Left lobe of liver (tissue), 2 donors: ENCODE results near the gene PTPRT. TPM values are rescaled to one million over a fixed set of nuclear protein-coding genes. Genes with fewer than 3 reads are reported as not detected.
"Not testable (repeated sequence)": the region's sequence is repeated elsewhere in the genome, so short reads cannot be mapped to it uniquely, and the experiment has no call there.

ENCODE experiments used
- ATAC-seq: fragments of 200-7000 bp; cut with Tn5 transposase; one replicate; pipeline ENCODE4 v1.9.1; 2020; ENCODE audit warnings: mild to moderate bottlenecking, moderate library complexity
- DNase-seq: peaks from one replicate; pipeline ENCODE4 v3.0.0-alpha.2; 2020; ENCODE audit warnings: low spot score
- total RNA-seq: library from RNA; stranded (reverse); gene quantifications from one replicate; pipeline ENCODE4 v1.2.1, GENCODE V29; 2021
- donor health status: DM: no; HTN: no; CAD: no; lungs with moderate emphysema.
- donor health status: DM: no; HTN: yes; CAD: no.

Gene PTPRT
- total RNA-seq, 1 donor from 2014 or later: 0.88 TPM

- no peak for DNase-seq
Observed at GRCh38 chr20:42261766-42262270, 927.9 kb downstream of the PTPRT start.

GRCh38 chr20:42260184-42260583, 929.5 kb downstream of the PTPRT start:
- ATAC-seq (no peak), DNase-seq (no peak)

More at GRCh38 chr20:42261766-42262270, 927.9 kb downstream of the PTPRT start:
- ATAC-seq: no peak

- no peak for ATAC-seq
Observed at GRCh38 chr20:42259389-42259788, 930.3 kb downstream of the PTPRT start.

GRCh38 chr20:42258564-42259302, 931.0 kb downstream of the PTPRT start:
- DNase-seq (no peak), ATAC-seq (no peak)

More at GRCh38 chr20:42259389-42259788, 930.3 kb downstream of the PTPRT start:
- DNase-seq: no peak

- DNase-seq (no peak), ATAC-seq (no peak)
Observed at GRCh38 chr20:42255821-42256220, 933.9 kb downstream of the PTPRT start.

- DNase-seq (no peak), ATAC-seq (no peak)
Observed at GRCh38 chr20:42254673-42255072, 935.0 kb downstream of the PTPRT start.

GRCh38 chr20:42252116-42252515, 937.6 kb downstream of the PTPRT start:
- ATAC-seq (no peak), DNase-seq (no peak)

GRCh38 chr20:42218621-42219374, 970.9 kb downstream of the PTPRT start:
- DNase-seq (no peak), ATAC-seq (no peak)

- ATAC-seq (no peak), DNase-seq (no peak)
Observed at GRCh38 chr20:42214074-42214473, 975.6 kb downstream of the PTPRT start.

- DNase-seq: no peak
- no peak for ATAC-seq
Observed at GRCh38 chr20:42212391-42212790, 977.3 kb downstream of the PTPRT start.

- ATAC-seq, DNase-seq: not testable (repeated sequence)
Observed at GRCh38 chr20:42206557-42206956, 983.1 kb downstream of the PTPRT start.

GRCh38 chr20:42204109-42204660, 985.5 kb downstream of the PTPRT start:
- DNase-seq: no peak
- ATAC-seq: no peak

- no peak for ATAC-seq
- DNase-seq: no peak
Observed at GRCh38 chr20:42197599-42197998, 992.1 kb downstream of the PTPRT start.

GRCh38 chr20:42193119-42193518, 996.6 kb downstream of the PTPRT start:
- no peak for DNase-seq
- ATAC-seq: no peak

- DNase-seq (no peak), ATAC-seq (no peak)
Observed at GRCh38 chr20:42192321-42192720, 997.4 kb downstream of the PTPRT start.

- ATAC-seq (no peak), DNase-seq (no peak)
Observed at GRCh38 chr20:42191140-42191860, 998.4 kb downstream of the PTPRT start.

- ATAC-seq: no peak
- no peak for DNase-seq
Observed at GRCh38 chr20:42190084-42190483, 999.6 kb downstream of the PTPRT start.

GRCh38 chr20:42186337-42186736, 1003.4 kb downstream of the PTPRT start:
- no peak for ATAC-seq

GRCh38 chr20:42183147-42183546, 1006.6 kb downstream of the PTPRT start:
- ATAC-seq (no peak), DNase-seq (no peak)

More at GRCh38 chr20:42186337-42186736, 1003.4 kb downstream of the PTPRT start:
- DNase-seq: no peak

- DNase-seq (no peak), ATAC-seq (no peak)
Observed at GRCh38 chr20:42181064-42181463, 1008.6 kb downstream of the PTPRT start.

- DNase-seq (no peak), ATAC-seq (no peak)
Observed at GRCh38 chr20:42179768-42180167, 1009.9 kb downstream of the PTPRT start.
